ENCODE data around the gene VRK1.

Gene VRK1

GRCh38 chr14:96897184-96897583, 100.0 kb downstream of the VRK1 start:
- no peaks in the 10 kb centered on the region for H3K36me3 ChIP-seq (ENCODE audit: low read length)
- no peaks in the 10 kb centered on the region for H3K9me2 ChIP-seq (replicated peaks; ENCODE audit: insufficient read depth, low read length)
- no peak overlapping the region for H3K4me3 ChIP-seq (ENCODE audit: insufficient read depth, low read length, poor library complexity, severe bottlenecking)
- H3K27me3 ChIP-seq (ENCODE audit: low read length): no peaks in the 10 kb centered on the region
- no peak overlapping the region for H2AFZ ChIP-seq (ENCODE audit: low read depth, low read length, severe bottlenecking)
- H3K9ac ChIP-seq (ENCODE audit: low read length): no peak overlapping the region
- TF ChIP-seq EZH2phosphoT487 (conservative IDR thresholded peaks at IDR 0.05; ENCODE audit: low read length): no peak
- no peak for TF ChIP-seq CTCF (IDR thresholded peaks at IDR 0.05; ENCODE audit: insufficient read depth, low read length, poor library complexity, severe bottlenecking)
- no peaks in the 10 kb centered on the region for H4K20me1 ChIP-seq (ENCODE audit: low read depth, low read length)
- H3K79me2 ChIP-seq (ENCODE audit: insufficient read depth, low read length): no peaks in the 10 kb centered on the region
- H3K4me2 ChIP-seq (ENCODE audit: low read depth, low read length, poor library complexity, severe bottlenecking): no peak overlapping the region
- H3K9me3 ChIP-seq (ENCODE audit: insufficient read depth, low read length): no peaks in the 10 kb centered on the region
- H3F3A ChIP-seq (ENCODE audit: insufficient read depth): no peaks in the 10 kb centered on the region
- no peak overlapping the region for H3K27ac ChIP-seq (ENCODE audit: low read depth, low read length)

- Histone ChIP-seq H3K9me2 (replicated peaks; ENCODE audit: insufficient read depth, low read length) (no peaks in the 10 kb centered on the region), H4K20me1 (ENCODE audit: low read depth, low read length) (no peaks in the 10 kb centered on the region), H3K79me2 (ENCODE audit: insufficient read depth, low read length) (no peaks in the 10 kb centered on the region), H3K4me2 (ENCODE audit: low read depth, low read length, poor library complexity, severe bottlenecking) (no peak overlapping the region), H3K9ac (ENCODE audit: low read length) (no peak overlapping the region), H3F3A (ENCODE audit: insufficient read depth) (no peaks in the 10 kb centered on the region), H3K9me3 (ENCODE audit: insufficient read depth, low read length) (no peaks in the 10 kb centered on the region), H3K27me3 (ENCODE audit: low read length) (no peaks in the 10 kb centered on the region), H3K4me3 (ENCODE audit: insufficient read depth, low read length, poor library complexity, severe bottlenecking) (no peak overlapping the region), H3K36me3 (ENCODE audit: low read length) (no peaks in the 10 kb centered on the region), H2AFZ (ENCODE audit: low read depth, low read length, severe bottlenecking) (no peak overlapping the region), H3K27ac (ENCODE audit: low read depth, low read length) (no peak overlapping the region)
- no peak for TF ChIP-seq EZH2phosphoT487 (conservative IDR thresholded peaks at IDR 0.05; ENCODE audit: low read length)
Observed at GRCh38 chr14:96901227-96901626, 104.0 kb downstream of the VRK1 start.

DNA sequence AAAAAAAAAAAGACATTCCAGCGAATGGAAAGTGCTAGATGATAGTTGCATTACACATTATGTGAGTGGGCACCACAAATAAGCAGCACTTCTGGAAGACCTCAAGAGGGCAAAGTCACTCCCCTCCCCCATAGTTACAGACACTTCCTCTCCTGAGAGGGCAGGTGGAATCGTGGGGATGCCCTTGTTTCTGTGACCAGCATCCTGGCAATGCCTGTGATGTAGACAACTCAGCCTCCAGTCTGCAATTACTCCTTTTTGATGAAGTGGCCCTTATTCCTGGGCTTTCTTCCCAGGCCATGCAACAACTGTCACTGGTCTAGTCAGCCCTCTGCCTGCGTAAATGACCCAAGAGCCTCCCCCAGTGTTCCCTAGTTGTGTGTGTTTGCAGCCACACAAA, 104.8 kb downstream of the VRK1 start:
- TF ChIP-seq CTCF (IDR thresholded peaks at IDR 0.05; ENCODE audit: insufficient read depth, low read length, poor library complexity, severe bottlenecking): no peak
- no peak for TF ChIP-seq EZH2phosphoT487 (conservative IDR thresholded peaks at IDR 0.05; ENCODE audit: low read length)
- Histone ChIP-seq H3K4me2 (ENCODE audit: low read depth, low read length, poor library complexity, severe bottlenecking) (no peak overlapping the region), H4K20me1 (ENCODE audit: low read depth, low read length) (no peaks in the 10 kb centered on the region)

GRCh38 chr14:96903444-96904023, 106.4 kb downstream of the VRK1 start:
- Histone ChIP-seq H3K9me2 (replicated peaks; ENCODE audit: insufficient read depth, low read length) (no peaks in the 10 kb centered on the region), H3K79me2 (ENCODE audit: insufficient read depth, low read length) (no peaks in the 10 kb centered on the region), H3K4me3 (ENCODE audit: insufficient read depth, low read length, poor library complexity, severe bottlenecking) (no peak overlapping the region), H3K36me3 (ENCODE audit: low read length) (no peaks in the 10 kb centered on the region), H2AFZ (ENCODE audit: low read depth, low read length, severe bottlenecking) (no peak overlapping the region), H3F3A (ENCODE audit: insufficient read depth) (no peaks in the 10 kb centered on the region), H3K9ac (ENCODE audit: low read length) (no peak overlapping the region), H3K27me3 (ENCODE audit: low read length) (no peaks in the 10 kb centered on the region), H4K20me1 (ENCODE audit: low read depth, low read length) (no peaks in the 10 kb centered on the region), H3K27ac (ENCODE audit: low read depth, low read length) (no peak overlapping the region), H3K4me2 (ENCODE audit: low read depth, low read length, poor library complexity, severe bottlenecking) (no peak overlapping the region), H3K9me3 (ENCODE audit: insufficient read depth, low read length) (no peaks in the 10 kb centered on the region)
- TF ChIP-seq CTCF (IDR thresholded peaks at IDR 0.05; ENCODE audit: insufficient read depth, low read length, poor library complexity, severe bottlenecking): no peak
- no peak for TF ChIP-seq EZH2phosphoT487 (conservative IDR thresholded peaks at IDR 0.05; ENCODE audit: low read length)

More for the DNA sequence above, 104.8 kb downstream of the VRK1 start:
- Histone ChIP-seq H3F3A (ENCODE audit: insufficient read depth) (no peaks in the 10 kb centered on the region), H3K36me3 (ENCODE audit: low read length) (no peaks in the 10 kb centered on the region), H3K79me2 (ENCODE audit: insufficient read depth, low read length) (no peaks in the 10 kb centered on the region), H3K27me3 (ENCODE audit: low read length) (no peaks in the 10 kb centered on the region), H3K9ac (ENCODE audit: low read length) (no peak overlapping the region), H3K4me3 (ENCODE audit: insufficient read depth, low read length, poor library complexity, severe bottlenecking) (no peak overlapping the region), H3K27ac (ENCODE audit: low read depth, low read length) (no peak overlapping the region), H3K9me3 (ENCODE audit: insufficient read depth, low read length) (no peaks in the 10 kb centered on the region), H3K9me2 (replicated peaks; ENCODE audit: insufficient read depth, low read length) (no peaks in the 10 kb centered on the region), H2AFZ (ENCODE audit: low read depth, low read length, severe bottlenecking) (no peak overlapping the region)
